PC-9 (cell line): ENCODE data around the gene TMPRSS9.

Experiments
- EZH2 ChIP-seq: fragments of 200-600 bp; sonication (generic); IDR thresholded peaks from 2 replicates; pipeline ENCODE4 v1.8.0; 2017; ENCODE audit warnings: antibody characterized with exemption, low read depth
- TF ChIP-seq, protein P1 (sequence below): fragments of 200-600 bp; sonication (generic); conservative IDR thresholded peaks from 2 replicates; pipeline ENCODE4 v1.6.1; 2017; ENCODE audit warnings: mixed run types, antibody characterized with exemption, mild to moderate bottlenecking, moderate library complexity

DNA sequence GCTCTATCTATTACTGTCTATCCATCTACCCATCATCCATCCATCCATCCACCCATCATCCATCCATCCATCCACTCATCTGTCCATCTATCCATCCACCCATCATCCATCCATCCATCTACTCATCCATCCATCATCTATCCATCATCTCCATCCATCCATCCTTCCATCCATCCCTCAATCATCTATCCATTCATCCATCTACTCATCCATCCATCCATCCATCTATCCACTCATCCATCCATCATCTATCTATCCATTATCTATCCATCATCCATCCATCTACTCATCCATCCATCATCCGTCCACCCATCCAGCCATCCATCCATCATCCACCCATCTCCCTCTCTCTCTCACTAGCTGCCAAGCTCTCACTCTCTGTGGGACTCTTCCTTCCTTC lies 80.5 kb downstream of the TMPRSS9 start:
- TF ChIP-seq, protein P1, sequence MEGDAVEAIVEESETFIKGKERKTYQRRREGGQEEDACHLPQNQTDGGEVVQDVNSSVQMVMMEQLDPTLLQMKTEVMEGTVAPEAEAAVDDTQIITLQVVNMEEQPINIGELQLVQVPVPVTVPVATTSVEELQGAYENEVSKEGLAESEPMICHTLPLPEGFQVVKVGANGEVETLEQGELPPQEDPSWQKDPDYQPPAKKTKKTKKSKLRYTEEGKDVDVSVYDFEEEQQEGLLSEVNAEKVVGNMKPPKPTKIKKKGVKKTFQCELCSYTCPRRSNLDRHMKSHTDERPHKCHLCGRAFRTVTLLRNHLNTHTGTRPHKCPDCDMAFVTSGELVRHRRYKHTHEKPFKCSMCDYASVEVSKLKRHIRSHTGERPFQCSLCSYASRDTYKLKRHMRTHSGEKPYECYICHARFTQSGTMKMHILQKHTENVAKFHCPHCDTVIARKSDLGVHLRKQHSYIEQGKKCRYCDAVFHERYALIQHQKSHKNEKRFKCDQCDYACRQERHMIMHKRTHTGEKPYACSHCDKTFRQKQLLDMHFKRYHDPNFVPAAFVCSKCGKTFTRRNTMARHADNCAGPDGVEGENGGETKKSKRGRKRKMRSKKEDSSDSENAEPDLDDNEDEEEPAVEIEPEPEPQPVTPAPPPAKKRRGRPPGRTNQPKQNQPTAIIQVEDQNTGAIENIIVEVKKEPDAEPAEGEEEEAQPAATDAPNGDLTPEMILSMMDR, result no peak
- TF ChIP-seq EZH2, result no peak
